GM19351 (cell line): ENCODE results near the gene CDC37.

Experiments used
- ATAC-seq: cut with Tn5 transposase; IDR thresholded peaks from one replicate; pipeline ENCODE4 v1.9.1; 2021; ENCODE audit warnings: mild to moderate bottlenecking, moderate library complexity; ENCODE audit not compliant: unreplicated experiment

CDC37 gene

GRCh38 chr19:10363789-10364281 is 39.5 kb downstream of the CDC37 start:
- no peak for ATAC-seq

- ATAC-seq: no peak
Measured at GRCh38 chr19:10362259-10362658, 41.1 kb downstream of the CDC37 start.

GRCh38 chr19:10361569-10362011 is 41.8 kb downstream of the CDC37 start:
- ATAC-seq: no peak

- ATAC-seq: no peak
Measured at GRCh38 chr19:10356431-10356830, 46.9 kb downstream of the CDC37 start.

GRCh38 chr19:10353793-10354391 is 49.5 kb downstream of the CDC37 start:
- ATAC-seq: no peak

GRCh38 chr19:10352764-10353671 is 50.3 kb downstream of the CDC37 start:
- no peak for ATAC-seq

- no peak for ATAC-seq
Measured at GRCh38 chr19:10346509-10346908, 56.8 kb downstream of the CDC37 start.

GRCh38 chr19:10344780-10345179 is 58.6 kb downstream of the CDC37 start:
- ATAC-seq: no peak

GRCh38 chr19:10343495-10343894 is 59.8 kb downstream of the CDC37 start:
- ATAC-seq: no peak
